SU-DHL-6 (cell line): ENCODE data around the gene PTPRG.

Experiments used
- H2AFZ ChIP-seq: fragments of 200-600 bp; sonication (generic); 2 replicates; pipeline ENCODE4 v1.6.1; 2014; ENCODE audit warnings: low read depth, mild to moderate bottlenecking, moderate library complexity, mixed read lengths, antibody characterized with exemption, low read length; ENCODE audit not compliant: severe bottlenecking
- H3F3A ChIP-seq: fragments of 200-600 bp; shearing (Covaris generic); 2 replicates; pipeline ENCODE4 v1.6.0; 2016; ENCODE audit warnings: antibody characterized with exemption, mild to moderate bottlenecking; ENCODE audit not compliant: insufficient read depth
- H3K27ac ChIP-seq: fragments of 200-600 bp; sonication (generic); 2 replicates; pipeline ENCODE4 v1.5.1; 2016; ENCODE audit warnings: low read depth, mild to moderate bottlenecking, low read length, moderate library complexity, mixed read lengths
- H3K27me3 ChIP-seq: fragments of 200-600 bp; sonication (generic), shearing (Covaris generic); 2 replicates; pipeline ENCODE4 v1.6.0; 2014; ENCODE audit warnings: mild to moderate bottlenecking, low read length
- H3K36me3 ChIP-seq: fragments of 200-600 bp; sonication (generic); 2 replicates; pipeline ENCODE4 v1.6.1; 2014; ENCODE audit warnings: mild to moderate bottlenecking, low read length, mixed read lengths
- H3K4me2 ChIP-seq: fragments of 300-600, 200-600 bp; shearing (Covaris generic), sonication (generic); 2 replicates; pipeline ENCODE4 v1.6.0; 2014; ENCODE audit warnings: low read length, low read depth, mild to moderate bottlenecking; ENCODE audit not compliant: poor library complexity, severe bottlenecking
- H3K4me3 ChIP-seq: fragments of 200-600 bp; sonication (generic); 2 replicates; pipeline ENCODE4 v1.5.1; 2014; ENCODE audit warnings: antibody characterized with exemption, low read length, mild to moderate bottlenecking, mixed read lengths; ENCODE audit not compliant: insufficient read depth, poor library complexity, severe bottlenecking
- H3K79me2 ChIP-seq: fragments of 200-600 bp; sonication (generic); 2 replicates; pipeline ENCODE4 v1.6.1; 2014; ENCODE audit warnings: mild to moderate bottlenecking, low read length, moderate library complexity; ENCODE audit not compliant: insufficient read depth
- H3K9ac ChIP-seq: fragments of 200-600 bp; sonication (generic); 2 replicates; pipeline ENCODE4 v1.7.0; 2014; ENCODE audit warnings: mild to moderate bottlenecking, low read length
- H3K9me2 ChIP-seq: fragments of 200-600 bp; sonication (generic); replicated peaks from 2 replicates; pipeline ENCODE4 v1.6.1; 2014; ENCODE audit warnings: low read length; ENCODE audit not compliant: insufficient read depth
- H3K9me3 ChIP-seq: fragments of 200-600 bp; sonication (generic); 2 replicates; pipeline ENCODE4 v1.6.1; 2014; ENCODE audit warnings: low read length, mixed read lengths; ENCODE audit not compliant: insufficient read depth
- H4K20me1 ChIP-seq: fragments of 200-600 bp; sonication (generic); 2 replicates; pipeline ENCODE4 v1.6.1; 2014; ENCODE audit warnings: low read depth, mild to moderate bottlenecking, antibody characterized with exemption, low read length, moderate library complexity, mixed read lengths
- CTCF ChIP-seq: fragments of 200-600 bp; sonication (generic); IDR thresholded peaks from one replicate; pipeline ENCODE4 v1.5.1; 2017; ENCODE audit warnings: antibody characterized with exemption, mild to moderate bottlenecking, low read length, moderate library complexity; ENCODE audit not compliant: insufficient read depth, poor library complexity, severe bottlenecking
- EZH2phosphoT487 ChIP-seq: fragments of 200-600 bp; sonication (generic), shearing (Covaris generic); conservative IDR thresholded peaks from 2 replicates; pipeline ENCODE4 v1.6.1; 2018; ENCODE audit warnings: mild to moderate bottlenecking, antibody characterized with exemption, low read length, moderate library complexity, mixed read lengths

Gene PTPRG

GRCh38 chr3:61882253-61882652 lies 320.9 kb downstream of the PTPRG start:
- Histone ChIP-seq H3K27ac (no peak overlapping the region), H3K27me3 (no peaks in the 10 kb centered on the region), H2AFZ (no peak overlapping the region), H4K20me1 (no peaks in the 10 kb centered on the region), H3F3A (no peaks in the 10 kb centered on the region), H3K4me2 (no peak overlapping the region), H3K4me3 (no peak overlapping the region), H3K9me3 (no peaks in the 10 kb centered on the region), H3K9me2 (no peaks in the 10 kb centered on the region), H3K36me3 (no peaks in the 10 kb centered on the region), H3K9ac (no peak overlapping the region), H3K79me2 (no peaks in the 10 kb centered on the region)
- TF ChIP-seq EZH2phosphoT487 (no peak), CTCF (no peak)

DNA sequence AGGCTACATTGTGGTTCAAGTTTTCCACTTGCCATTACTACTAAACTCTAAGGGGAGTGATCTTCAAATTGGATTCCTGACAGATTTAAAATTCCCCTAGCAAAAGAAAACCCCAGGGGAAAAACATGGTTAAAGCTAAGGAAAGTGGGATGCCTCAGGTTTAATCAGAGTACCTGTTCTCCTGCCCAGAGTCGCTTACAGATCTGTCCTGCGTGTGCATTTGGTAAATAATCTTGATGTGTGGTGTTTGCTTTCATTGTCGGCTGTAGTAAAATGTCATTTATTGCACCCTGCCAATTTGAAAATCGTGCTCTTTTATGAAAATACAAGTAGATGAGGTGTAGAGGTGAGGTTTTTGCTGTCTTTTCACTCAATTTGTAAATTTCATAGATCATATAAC lies 323.4 kb downstream of the PTPRG start:
- Histone ChIP-seq H3K9me3 (no peaks in the 10 kb centered on the region), H3K9ac (no peak overlapping the region), H4K20me1 (no peaks in the 10 kb centered on the region), H3K4me2 (no peak overlapping the region), H3K9me2 (no peaks in the 10 kb centered on the region), H3K4me3 (no peak overlapping the region), H3K27ac (no peak overlapping the region), H3K27me3 (no peaks in the 10 kb centered on the region), H3K36me3 (no peaks in the 10 kb centered on the region), H3F3A (no peaks in the 10 kb centered on the region), H2AFZ (no peak overlapping the region), H3K79me2 (no peaks in the 10 kb centered on the region)
- TF ChIP-seq CTCF: no peak
- no peak for TF ChIP-seq EZH2phosphoT487

DNA sequence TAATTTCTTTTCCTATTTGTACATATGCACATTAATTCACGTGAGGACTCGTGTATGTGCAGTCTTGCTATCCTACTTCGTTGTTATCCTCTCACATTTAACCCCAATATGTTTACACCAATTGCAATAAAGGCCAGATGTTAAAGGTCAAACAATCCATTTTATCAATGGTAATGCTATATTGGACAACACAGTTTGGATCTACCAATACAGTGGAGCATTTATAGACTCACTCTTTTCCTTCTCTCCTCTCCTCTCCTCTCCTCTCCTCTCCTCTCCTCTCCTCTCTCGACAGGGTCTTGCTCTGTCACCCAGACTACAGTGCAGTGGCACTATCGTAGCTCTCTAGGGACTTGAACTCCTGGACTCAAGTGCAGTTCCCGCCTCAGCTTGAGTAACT lies 324.0 kb downstream of the PTPRG start:
- TF ChIP-seq EZH2phosphoT487: no peak
- TF ChIP-seq CTCF: no peak
- no peak overlapping the region for H3K4me2 ChIP-seq
- H3K79me2 ChIP-seq: no peaks in the 10 kb centered on the region
- no peaks in the 10 kb centered on the region for H3F3A ChIP-seq
- no peaks in the 10 kb centered on the region for H3K36me3 ChIP-seq
- H3K27ac ChIP-seq: no peak overlapping the region
- H3K9me2 ChIP-seq: no peaks in the 10 kb centered on the region
- no peak overlapping the region for H2AFZ ChIP-seq
- H3K4me3 ChIP-seq: no peak overlapping the region
- no peak overlapping the region for H3K9ac ChIP-seq
- no peaks in the 10 kb centered on the region for H4K20me1 ChIP-seq
- no peaks in the 10 kb centered on the region for H3K27me3 ChIP-seq
- no peaks in the 10 kb centered on the region for H3K9me3 ChIP-seq

DNA sequence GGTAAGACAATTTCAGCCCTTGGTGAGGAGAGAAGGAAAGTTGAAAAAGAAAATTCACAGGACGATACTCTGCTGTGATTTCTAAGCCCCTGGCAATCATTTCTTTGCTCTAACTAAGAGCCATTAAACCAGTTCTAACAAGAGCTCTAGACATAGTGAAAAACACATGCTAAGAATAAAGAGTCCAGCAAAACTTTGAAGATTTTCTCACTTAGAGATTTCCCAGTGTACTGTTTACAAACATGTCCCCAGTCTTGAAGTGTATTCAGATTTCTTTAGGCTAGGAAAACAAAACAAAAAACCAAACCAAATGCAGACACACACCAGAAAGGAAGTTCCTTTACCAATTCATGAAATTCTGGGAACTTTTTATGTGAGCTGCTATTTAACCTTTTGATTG lies 325.8 kb downstream of the PTPRG start:
- H3K9me3 ChIP-seq: no peaks in the 10 kb centered on the region
- H3K79me2 ChIP-seq: no peaks in the 10 kb centered on the region
- H4K20me1 ChIP-seq: no peaks in the 10 kb centered on the region

More for the DNA sequence above, 325.8 kb downstream of the PTPRG start:
- H3F3A ChIP-seq: no peaks in the 10 kb centered on the region
- H3K9ac ChIP-seq: no peak overlapping the region
- H3K27me3 ChIP-seq: no peaks in the 10 kb centered on the region
- no peak for TF ChIP-seq EZH2phosphoT487
- TF ChIP-seq CTCF: no peak
- H3K9me2 ChIP-seq: no peaks in the 10 kb centered on the region
- no peak overlapping the region for H3K4me2 ChIP-seq
- H2AFZ ChIP-seq: no peak overlapping the region
- no peak overlapping the region for H3K27ac ChIP-seq
- H3K4me3 ChIP-seq: no peak overlapping the region
- H3K36me3 ChIP-seq: no peaks in the 10 kb centered on the region
